ENCODE results near the gene SPATC1L.

Gene SPATC1L

DNA sequence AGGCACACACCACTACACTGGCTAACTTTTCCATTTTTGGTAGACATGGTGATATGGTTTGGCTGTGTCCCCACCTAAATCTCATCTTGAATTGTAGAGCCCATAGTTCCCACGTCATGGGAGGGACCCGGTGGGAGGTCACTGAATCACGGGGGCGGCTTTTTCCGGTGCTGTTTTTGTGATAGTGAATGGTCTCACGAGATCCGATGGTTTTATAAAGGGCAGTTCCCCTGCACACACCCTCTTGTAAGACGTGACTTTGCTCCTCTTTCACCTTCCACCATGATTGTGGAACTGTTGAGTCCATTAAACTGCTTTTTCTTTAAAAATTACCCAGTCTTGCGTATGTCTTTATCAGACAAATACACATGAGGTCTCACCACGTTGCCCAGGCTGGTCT, 27.6 kb downstream of the SPATC1L start:
- TF ChIP-seq, protein P1, sequence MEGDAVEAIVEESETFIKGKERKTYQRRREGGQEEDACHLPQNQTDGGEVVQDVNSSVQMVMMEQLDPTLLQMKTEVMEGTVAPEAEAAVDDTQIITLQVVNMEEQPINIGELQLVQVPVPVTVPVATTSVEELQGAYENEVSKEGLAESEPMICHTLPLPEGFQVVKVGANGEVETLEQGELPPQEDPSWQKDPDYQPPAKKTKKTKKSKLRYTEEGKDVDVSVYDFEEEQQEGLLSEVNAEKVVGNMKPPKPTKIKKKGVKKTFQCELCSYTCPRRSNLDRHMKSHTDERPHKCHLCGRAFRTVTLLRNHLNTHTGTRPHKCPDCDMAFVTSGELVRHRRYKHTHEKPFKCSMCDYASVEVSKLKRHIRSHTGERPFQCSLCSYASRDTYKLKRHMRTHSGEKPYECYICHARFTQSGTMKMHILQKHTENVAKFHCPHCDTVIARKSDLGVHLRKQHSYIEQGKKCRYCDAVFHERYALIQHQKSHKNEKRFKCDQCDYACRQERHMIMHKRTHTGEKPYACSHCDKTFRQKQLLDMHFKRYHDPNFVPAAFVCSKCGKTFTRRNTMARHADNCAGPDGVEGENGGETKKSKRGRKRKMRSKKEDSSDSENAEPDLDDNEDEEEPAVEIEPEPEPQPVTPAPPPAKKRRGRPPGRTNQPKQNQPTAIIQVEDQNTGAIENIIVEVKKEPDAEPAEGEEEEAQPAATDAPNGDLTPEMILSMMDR (IDR thresholded peaks at IDR 0.05; ENCODE audit: low read length), result no peak
- no peak for TF ChIP-seq EZH2 (IDR thresholded peaks at IDR 0.05; ENCODE audit: borderline replicate concordance, low read length)
- no peak overlapping the region for H2AFZ ChIP-seq (ENCODE audit: low read length)
- H3F3A ChIP-seq (ENCODE audit: insufficient read depth, low read length), result no peaks in the 10 kb centered on the region
- no peaks in the 10 kb centered on the region for H3K4me1 ChIP-seq (ENCODE audit: insufficient read depth, low read length, severe bottlenecking)
- H4K20me1 ChIP-seq (ENCODE audit: insufficient read depth, low read length), result no peaks in the 10 kb centered on the region
- H3K9ac ChIP-seq (ENCODE audit: low read length), result no peak overlapping the region
- H3K79me2 ChIP-seq (ENCODE audit: insufficient read depth, low read length), result no peaks in the 10 kb centered on the region
- no peak overlapping the region for H3K27ac ChIP-seq (ENCODE audit: low read depth, low read length, poor library complexity, severe bottlenecking)
- no peaks in the 10 kb centered on the region for H3K36me3 ChIP-seq (ENCODE audit: insufficient read depth, low read length)
- no peaks in the 10 kb centered on the region for H3K9me2 ChIP-seq (ENCODE audit: low read depth, low read length)
- no peaks in the 10 kb centered on the region for H3K27me3 ChIP-seq (ENCODE audit: insufficient read depth, low read length)
- no peak overlapping the region for H3K4me2 ChIP-seq (ENCODE audit: low read length)
- no peak overlapping the region for H3K4me3 ChIP-seq (ENCODE audit: low read depth, low read length, poor library complexity, severe bottlenecking)
- no peaks in the 10 kb centered on the region for H3K9me3 ChIP-seq (ENCODE audit: low read length)

DNA sequence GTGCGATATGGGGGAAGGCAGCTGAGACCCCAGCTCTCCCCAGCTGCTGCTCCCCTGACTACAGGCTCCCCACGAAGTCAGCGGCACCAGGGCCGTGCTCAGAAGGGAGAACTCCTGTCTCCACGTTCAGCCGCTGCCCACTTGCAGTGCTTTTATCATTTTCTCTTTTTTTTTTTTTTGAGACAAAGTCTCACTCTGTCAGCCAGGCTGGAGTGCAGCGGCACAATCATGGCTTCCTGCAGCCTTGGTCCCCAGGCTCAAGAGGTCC, 27.9 kb downstream of the SPATC1L start:
- no peaks in the 10 kb centered on the region for H3K9me2 ChIP-seq (ENCODE audit: low read depth, low read length)
- H3K4me3 ChIP-seq (ENCODE audit: low read depth, low read length, poor library complexity, severe bottlenecking), result no peak overlapping the region
- no peak for TF ChIP-seq EZH2 (IDR thresholded peaks at IDR 0.05; ENCODE audit: borderline replicate concordance, low read length)
- TF ChIP-seq, protein P1 (IDR thresholded peaks at IDR 0.05; ENCODE audit: low read length), result no peak
- no peaks in the 10 kb centered on the region for H3K36me3 ChIP-seq (ENCODE audit: insufficient read depth, low read length)
- H3K27ac ChIP-seq (ENCODE audit: low read depth, low read length, poor library complexity, severe bottlenecking), result no peak overlapping the region
- no peak overlapping the region for H3K4me2 ChIP-seq (ENCODE audit: low read length)
- no peaks in the 10 kb centered on the region for H3K27me3 ChIP-seq (ENCODE audit: insufficient read depth, low read length)
- no peaks in the 10 kb centered on the region for H3K9me3 ChIP-seq (ENCODE audit: low read length)
- H4K20me1 ChIP-seq (ENCODE audit: insufficient read depth, low read length), result no peaks in the 10 kb centered on the region
- no peaks in the 10 kb centered on the region for H3F3A ChIP-seq (ENCODE audit: insufficient read depth, low read length)
- H3K9ac ChIP-seq (ENCODE audit: low read length), result no peak overlapping the region
- H3K4me1 ChIP-seq (ENCODE audit: insufficient read depth, low read length, severe bottlenecking), result no peaks in the 10 kb centered on the region
- no peak overlapping the region for H2AFZ ChIP-seq (ENCODE audit: low read length)
- no peaks in the 10 kb centered on the region for H3K79me2 ChIP-seq (ENCODE audit: insufficient read depth, low read length)

- Histone ChIP-seq H3K9ac (ENCODE audit: low read length) (no peak within 1 kb of the TSS), H3K27me3 (ENCODE audit: insufficient read depth, low read length) (no peaks in the 10 kb centered on the region), H4K20me1 (ENCODE audit: insufficient read depth, low read length) (no peaks in the 10 kb centered on the region), H3K4me1 (ENCODE audit: insufficient read depth, low read length, severe bottlenecking) (no peaks in the 10 kb centered on the region), H3K4me3 (ENCODE audit: low read depth, low read length, poor library complexity, severe bottlenecking) (no peak within 1 kb of the TSS), H3K9me2 (ENCODE audit: low read depth, low read length) (no peaks in the 10 kb centered on the region), H3K79me2 (ENCODE audit: insufficient read depth, low read length) (no peaks in the 10 kb centered on the region), H3K27ac (ENCODE audit: low read depth, low read length, poor library complexity, severe bottlenecking) (no peak within 1 kb of the TSS), H3F3A (ENCODE audit: insufficient read depth, low read length) (no peaks in the 10 kb centered on the region), H2AFZ (ENCODE audit: low read length) (no peak within 1 kb of the TSS), H3K36me3 (ENCODE audit: insufficient read depth, low read length) (no peaks in the 10 kb centered on the region), H3K4me2 (ENCODE audit: low read length) (no peak within 1 kb of the TSS), H3K9me3 (ENCODE audit: low read length) (no peaks in the 10 kb centered on the region)
- TF ChIP-seq EZH2 (IDR thresholded peaks at IDR 0.05; ENCODE audit: borderline replicate concordance, low read length), result no peak
- TF ChIP-seq, protein P1 (IDR thresholded peaks at IDR 0.05; ENCODE audit: low read length), result no peak
Observed at GRCh38 chr21:46155514-46156377, 28.5 kb downstream of the SPATC1L start, which contains the start of gene FTCD. TSS of gene FTCD (minus strand) at chr21:46155579. CDS start at chr21:46155523, 56 bp downstream.

Data from OCI-LY1 (cell line).